ENCODE results near the gene NDUFV1.

NDUFV1 gene

DNA sequence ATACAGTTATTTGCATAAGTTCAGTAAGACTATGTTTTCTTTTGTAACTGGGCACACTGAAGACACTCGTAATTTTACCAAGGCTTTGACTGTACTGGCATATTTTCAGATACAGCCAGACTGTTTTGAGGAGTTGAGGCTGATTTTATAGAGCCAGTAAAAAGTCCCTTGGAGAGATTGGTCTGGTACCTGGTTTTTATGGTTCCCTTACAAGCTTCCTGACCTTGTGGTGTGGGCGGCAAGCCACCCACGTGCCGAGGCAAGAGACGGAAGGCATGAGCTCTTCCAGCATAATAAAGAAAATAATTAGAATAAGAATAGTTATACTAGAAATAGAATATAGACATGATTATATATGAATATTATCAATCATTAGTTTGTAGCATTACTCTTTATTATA lies 34.4 kb upstream of the NDUFV1 start:
- TF ChIP-seq, protein P1, sequence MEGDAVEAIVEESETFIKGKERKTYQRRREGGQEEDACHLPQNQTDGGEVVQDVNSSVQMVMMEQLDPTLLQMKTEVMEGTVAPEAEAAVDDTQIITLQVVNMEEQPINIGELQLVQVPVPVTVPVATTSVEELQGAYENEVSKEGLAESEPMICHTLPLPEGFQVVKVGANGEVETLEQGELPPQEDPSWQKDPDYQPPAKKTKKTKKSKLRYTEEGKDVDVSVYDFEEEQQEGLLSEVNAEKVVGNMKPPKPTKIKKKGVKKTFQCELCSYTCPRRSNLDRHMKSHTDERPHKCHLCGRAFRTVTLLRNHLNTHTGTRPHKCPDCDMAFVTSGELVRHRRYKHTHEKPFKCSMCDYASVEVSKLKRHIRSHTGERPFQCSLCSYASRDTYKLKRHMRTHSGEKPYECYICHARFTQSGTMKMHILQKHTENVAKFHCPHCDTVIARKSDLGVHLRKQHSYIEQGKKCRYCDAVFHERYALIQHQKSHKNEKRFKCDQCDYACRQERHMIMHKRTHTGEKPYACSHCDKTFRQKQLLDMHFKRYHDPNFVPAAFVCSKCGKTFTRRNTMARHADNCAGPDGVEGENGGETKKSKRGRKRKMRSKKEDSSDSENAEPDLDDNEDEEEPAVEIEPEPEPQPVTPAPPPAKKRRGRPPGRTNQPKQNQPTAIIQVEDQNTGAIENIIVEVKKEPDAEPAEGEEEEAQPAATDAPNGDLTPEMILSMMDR (IDR thresholded peaks at IDR 0.05; ENCODE audit: low read depth, low read length, missing control alignments), result no peak
- no peak overlapping the region for H3K4me3 ChIP-seq (ENCODE audit: low read depth, low read length)
- DNase-seq (ENCODE audit: low read depth), result no peak

DNA sequence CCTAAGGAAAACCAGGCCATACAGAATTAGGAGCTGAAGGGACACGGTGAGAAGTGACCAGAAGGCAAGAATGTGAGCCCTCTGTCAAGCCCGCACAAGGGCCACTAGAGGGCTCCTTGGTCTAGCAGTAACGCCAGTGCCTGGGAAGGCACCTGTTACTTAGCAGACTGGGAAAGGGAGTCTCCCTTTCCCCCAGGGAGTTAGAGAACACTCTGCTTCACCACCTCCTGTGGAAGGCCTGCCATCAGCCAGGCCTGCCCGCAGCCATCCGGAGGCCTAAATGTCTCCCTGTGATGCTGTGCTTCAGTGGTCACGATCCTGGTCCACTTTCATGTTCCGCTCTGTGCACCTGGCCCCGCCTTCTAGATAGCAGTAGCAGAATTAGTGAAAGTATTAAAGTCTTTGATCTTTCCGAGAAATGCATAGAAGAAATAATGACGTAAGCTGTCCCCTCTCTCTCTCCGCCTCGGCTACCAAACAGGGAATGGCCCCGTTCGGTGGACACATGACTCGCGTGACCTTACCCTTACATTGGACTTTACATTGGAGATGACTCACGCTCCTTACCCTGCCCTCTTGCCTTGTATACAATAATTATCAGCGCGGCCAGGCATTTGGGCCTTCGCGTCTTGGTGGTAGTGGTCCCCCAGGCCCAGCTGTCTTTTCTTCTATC lies 33.9 kb upstream of the NDUFV1 start:
- DNase-seq (ENCODE audit: low read depth), result no peak
- H3K4me3 ChIP-seq (ENCODE audit: low read depth, low read length), result no peak overlapping the region
- TF ChIP-seq, protein P1 (IDR thresholded peaks at IDR 0.05; ENCODE audit: low read depth, low read length, missing control alignments), result peak; percentile 82

DNA sequence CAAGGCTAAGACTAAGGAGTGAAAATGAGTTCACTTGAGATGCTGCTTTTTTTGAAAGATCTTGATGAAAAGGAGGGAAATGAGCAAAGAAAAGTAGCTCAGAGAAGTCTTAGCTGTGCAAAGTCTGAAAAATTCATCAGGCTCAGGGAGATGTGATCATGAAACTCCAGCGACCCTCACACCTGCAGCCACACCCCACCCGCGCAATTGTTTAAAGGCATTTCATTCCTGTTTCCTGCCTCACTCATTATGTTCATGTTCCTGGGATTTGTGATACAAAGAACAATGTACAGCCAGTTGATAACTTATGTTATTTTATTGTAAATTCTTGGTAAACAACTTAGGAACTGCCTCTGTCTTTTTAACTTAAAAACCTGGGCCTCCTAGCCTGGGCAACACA lies 31.8 kb upstream of the NDUFV1 start:
- no peak for DNase-seq (ENCODE audit: low read depth)
- TF ChIP-seq, protein P1 (IDR thresholded peaks at IDR 0.05; ENCODE audit: low read depth, low read length, missing control alignments), result no peak
- no peak overlapping the region for H3K4me3 ChIP-seq (ENCODE audit: low read depth, low read length)

DNA sequence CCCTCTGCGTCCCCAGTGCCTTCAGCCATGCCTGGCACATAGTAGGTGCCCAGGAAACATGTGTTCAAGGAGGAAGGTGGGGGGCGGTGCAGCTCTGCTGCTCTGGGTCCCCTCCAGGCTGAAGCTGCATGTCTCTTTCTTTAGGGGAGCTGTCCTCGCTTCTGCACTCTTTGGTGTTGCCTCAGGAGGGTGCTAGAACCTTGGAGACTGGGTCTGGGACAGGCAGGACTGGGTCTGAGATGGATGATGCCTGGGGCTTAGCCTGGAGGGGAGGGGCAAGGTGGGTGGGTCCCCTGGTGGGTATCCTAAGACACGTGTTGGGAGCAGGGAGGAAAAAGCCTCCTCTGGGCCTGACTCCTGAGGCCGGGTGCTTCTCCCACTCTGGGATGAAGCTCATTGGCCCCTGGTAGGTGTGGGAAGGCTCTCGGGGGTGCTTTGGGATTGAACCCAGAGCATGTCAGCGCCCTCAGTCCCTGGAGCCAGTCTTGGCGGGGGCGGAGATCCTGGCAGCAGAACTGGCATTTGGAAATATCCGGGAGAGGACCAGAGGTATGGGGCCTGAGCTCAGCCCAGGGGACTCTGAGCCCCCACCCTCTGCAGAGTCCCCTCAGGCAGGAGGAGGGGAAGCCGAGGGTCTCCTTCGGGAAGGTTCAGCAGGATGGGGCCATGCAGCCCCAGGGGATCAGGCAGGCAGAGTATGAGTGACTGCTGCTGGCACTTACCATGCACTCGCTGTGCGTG lies 29.8 kb upstream of the NDUFV1 start:
- H3K4me3 ChIP-seq (ENCODE audit: low read depth, low read length), result no peak overlapping the region
- TF ChIP-seq, protein P1 (IDR thresholded peaks at IDR 0.05; ENCODE audit: low read depth, low read length, missing control alignments), result peak; percentile 42
- DNase-seq (ENCODE audit: low read depth), result no peak

DNA sequence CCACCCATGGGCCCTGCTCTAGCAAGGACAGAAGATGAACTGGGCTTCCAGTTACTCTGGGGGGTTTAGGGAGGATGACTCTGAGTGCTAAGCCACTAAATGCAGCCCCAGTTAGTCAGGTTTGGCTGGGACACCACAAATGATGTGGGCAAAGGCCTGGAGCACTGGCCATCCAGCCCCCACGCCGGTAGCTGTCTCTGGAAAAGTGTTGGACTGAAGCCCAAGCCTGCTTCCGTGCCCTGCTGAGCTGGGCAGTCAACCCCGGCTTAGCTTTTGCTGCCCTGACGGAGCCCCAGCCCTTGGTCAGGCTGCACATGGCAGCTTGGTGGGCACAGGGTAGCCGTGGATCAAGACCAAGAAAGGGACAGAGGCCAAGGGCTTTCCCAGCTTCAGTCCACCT lies 28.8 kb upstream of the NDUFV1 start:
- no peak for DNase-seq (ENCODE audit: low read depth)
- no peak overlapping the region for H3K4me3 ChIP-seq (ENCODE audit: low read depth, low read length)
- TF ChIP-seq, protein P1 (IDR thresholded peaks at IDR 0.05; ENCODE audit: low read depth, low read length, missing control alignments), result no peak

DNA sequence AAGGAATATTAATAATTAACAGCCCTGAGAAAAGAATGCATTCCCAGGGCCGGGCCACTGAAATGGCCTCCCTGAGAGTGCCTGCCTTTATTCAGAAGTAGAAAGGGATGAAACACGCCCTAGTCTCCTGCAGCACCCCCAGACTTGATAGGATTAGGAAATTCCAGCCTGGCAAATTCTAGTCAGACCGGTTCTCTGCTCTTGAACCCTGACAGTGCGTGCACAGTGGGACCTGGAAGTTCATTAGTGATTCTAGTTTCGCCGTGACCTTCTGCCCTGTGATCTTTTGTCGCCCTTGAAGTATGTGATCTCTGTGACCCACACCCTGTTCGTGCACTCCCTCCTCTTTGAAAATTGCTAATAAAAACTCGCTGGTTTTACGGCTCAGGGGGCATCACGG lies 25.3 kb upstream of the NDUFV1 start:
- H3K4me3 ChIP-seq (ENCODE audit: low read depth, low read length), result no peak overlapping the region
- no peak for DNase-seq (ENCODE audit: low read depth)
- TF ChIP-seq, protein P1 (IDR thresholded peaks at IDR 0.05; ENCODE audit: low read depth, low read length, missing control alignments), result no peak

Data from GM12864 (cell line).